ENCODE data around the gene TMEM132C.

The TMEM132C gene

DNA sequence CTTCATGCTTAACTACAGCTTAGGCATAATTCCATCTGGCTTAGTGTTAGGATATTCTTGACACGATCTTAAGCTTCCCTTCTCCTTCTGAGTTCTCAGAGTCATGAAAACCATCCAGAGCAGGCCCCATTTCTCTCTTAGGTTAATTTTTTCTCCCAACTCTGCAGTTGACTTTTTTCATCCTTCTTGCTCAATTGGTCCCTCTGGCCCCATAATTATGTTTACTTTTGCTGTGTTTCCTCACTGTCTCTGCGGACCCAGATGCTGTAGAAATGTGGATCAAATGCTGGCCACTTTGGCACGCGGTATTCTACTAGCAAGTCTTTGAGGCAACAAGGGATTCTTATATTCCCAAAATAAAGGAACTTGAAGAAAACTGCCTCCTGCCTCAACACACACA, 9.5 kb downstream of the TMEM132C start:
- DNase-seq (ENCODE audit: insufficient read length, low spot score) (no peak), FAIRE-seq (no peak)
- TF ChIP-seq PAX5 (IDR thresholded peaks at IDR 0.05; ENCODE audit: insufficient read depth, low read length, severe bottlenecking) = no peak
- no peak for TF ChIP-seq POU2F2 (IDR thresholded peaks at IDR 0.05; ENCODE audit: low read depth, low read length)
- TF ChIP-seq POLR2AphosphoS5 (IDR thresholded peaks at IDR 0.05; ENCODE audit: low read depth, low read length) = no peak
- no peak for TF ChIP-seq SPI1 (IDR thresholded peaks at IDR 0.05; ENCODE audit: low read depth, low read length)
- no peak for TF ChIP-seq TAF1 (IDR thresholded peaks at IDR 0.05; ENCODE audit: low read depth, low read length)
- no peak for TF ChIP-seq POLR2A (IDR thresholded peaks at IDR 0.05; ENCODE audit: low read depth, low read length)

DNA sequence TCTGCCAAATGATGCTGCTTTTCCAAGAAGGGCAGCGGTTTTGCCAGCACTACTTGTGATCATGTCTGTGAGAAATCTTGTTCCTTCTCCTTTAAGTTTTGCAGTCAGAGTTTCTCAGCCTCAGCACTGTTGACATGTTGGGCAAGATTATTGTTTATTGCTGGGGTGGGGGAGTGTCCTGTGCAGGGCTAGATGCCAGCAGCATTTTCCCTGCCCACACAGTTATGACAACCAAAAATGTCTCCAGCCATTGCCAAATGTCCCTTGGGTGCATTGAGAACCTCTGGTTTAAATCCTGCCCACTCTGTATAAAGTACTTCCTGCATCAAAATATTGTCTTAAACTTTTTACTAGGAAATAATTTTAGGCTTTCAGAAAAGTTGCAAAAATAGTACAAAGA, 20.0 kb downstream of the TMEM132C start:
- TF ChIP-seq POLR2AphosphoS5 (IDR thresholded peaks at IDR 0.05; ENCODE audit: low read depth, low read length) (no peak), PAX5 (IDR thresholded peaks at IDR 0.05; ENCODE audit: insufficient read depth, low read length, severe bottlenecking) (no peak), POU2F2 (IDR thresholded peaks at IDR 0.05; ENCODE audit: low read depth, low read length) (no peak), POLR2A (IDR thresholded peaks at IDR 0.05; ENCODE audit: low read depth, low read length) (no peak), TAF1 (IDR thresholded peaks at IDR 0.05; ENCODE audit: low read depth, low read length) (no peak), SPI1 (IDR thresholded peaks at IDR 0.05; ENCODE audit: low read depth, low read length) (no peak)
- no peak for DNase-seq (ENCODE audit: insufficient read length, low spot score)
- FAIRE-seq = no peak

DNA sequence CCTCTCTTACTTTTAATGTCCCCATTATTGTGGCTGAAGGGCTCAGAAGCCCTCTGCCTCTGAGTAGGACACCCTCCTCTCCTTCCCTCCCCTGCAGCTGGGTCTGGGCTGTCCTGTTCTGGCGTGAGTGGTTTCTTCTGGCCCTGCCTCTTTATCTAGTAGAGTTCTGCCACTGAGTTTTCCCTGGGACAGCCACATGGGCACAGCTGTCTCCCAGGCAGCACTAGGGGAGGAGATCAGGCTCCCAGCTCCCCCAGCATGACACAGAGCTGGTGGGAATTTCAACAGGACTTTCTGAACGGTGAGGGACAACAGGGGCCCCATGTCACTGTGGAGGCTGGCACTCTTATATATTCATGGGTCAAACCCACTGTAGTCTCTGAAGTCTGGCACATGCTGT, 21.4 kb downstream of the TMEM132C start:
- DNase-seq (ENCODE audit: insufficient read length, low spot score) = no peak
- TF ChIP-seq TAF1 (IDR thresholded peaks at IDR 0.05; ENCODE audit: low read depth, low read length) (no peak), PAX5 (IDR thresholded peaks at IDR 0.05; ENCODE audit: insufficient read depth, low read length, severe bottlenecking) (no peak), POLR2A (IDR thresholded peaks at IDR 0.05; ENCODE audit: low read depth, low read length) (no peak), POU2F2 (IDR thresholded peaks at IDR 0.05; ENCODE audit: low read depth, low read length) (no peak), SPI1 (IDR thresholded peaks at IDR 0.05; ENCODE audit: low read depth, low read length) (no peak), POLR2AphosphoS5 (IDR thresholded peaks at IDR 0.05; ENCODE audit: low read depth, low read length) (no peak)
- FAIRE-seq = no peak

DNA sequence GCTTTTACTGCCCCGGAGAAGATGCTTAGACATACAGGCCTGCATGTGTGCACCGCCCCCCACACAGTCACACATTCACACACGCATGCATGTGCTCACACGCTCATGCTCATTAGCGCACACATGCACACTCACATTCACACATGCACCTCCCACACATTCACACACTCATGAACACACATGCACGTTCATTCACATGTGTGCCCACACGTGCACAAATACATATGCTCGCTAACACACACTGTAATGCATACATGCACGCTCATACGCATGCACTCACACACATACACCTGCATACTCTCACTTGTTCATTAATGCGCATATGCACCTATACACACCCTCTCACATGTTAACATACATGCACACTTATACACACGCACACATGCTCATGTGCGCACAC, 21.9 kb downstream of the TMEM132C start:
- TF ChIP-seq TAF1 (IDR thresholded peaks at IDR 0.05; ENCODE audit: low read depth, low read length) (no peak), POLR2A (IDR thresholded peaks at IDR 0.05; ENCODE audit: low read depth, low read length) (no peak), SPI1 (IDR thresholded peaks at IDR 0.05; ENCODE audit: low read depth, low read length) (no peak), POLR2AphosphoS5 (IDR thresholded peaks at IDR 0.05; ENCODE audit: low read depth, low read length) (no peak), POU2F2 (IDR thresholded peaks at IDR 0.05; ENCODE audit: low read depth, low read length) (no peak), PAX5 (IDR thresholded peaks at IDR 0.05; ENCODE audit: insufficient read depth, low read length, severe bottlenecking) (no peak)
- no peak for DNase-seq (ENCODE audit: insufficient read length, low spot score)
- peak; percentile 56 for FAIRE-seq

DNA sequence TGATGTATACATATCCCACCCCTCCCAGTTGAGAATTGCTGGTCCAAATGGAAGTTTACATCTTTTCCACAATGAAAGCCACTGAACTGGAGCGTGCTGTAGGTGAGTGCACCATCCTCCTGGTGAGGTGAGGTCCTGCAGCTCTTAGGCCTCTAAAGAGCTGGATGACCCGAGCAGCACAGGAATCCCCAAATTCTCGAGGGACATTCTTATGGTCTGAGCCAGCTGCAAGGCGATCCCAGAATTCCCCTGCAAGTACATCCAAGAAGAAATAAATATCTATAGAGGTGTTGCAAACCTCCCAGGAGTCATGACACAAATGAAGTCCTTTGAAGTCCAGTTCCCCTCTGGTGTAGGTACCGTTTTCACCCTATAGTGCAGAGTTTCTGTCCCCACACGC, 24.0 kb downstream of the TMEM132C start:
- FAIRE-seq = no peak
- TF ChIP-seq SPI1 (IDR thresholded peaks at IDR 0.05; ENCODE audit: low read depth, low read length) = no peak
- TF ChIP-seq POLR2AphosphoS5 (IDR thresholded peaks at IDR 0.05; ENCODE audit: low read depth, low read length) = no peak
- TF ChIP-seq PAX5 (IDR thresholded peaks at IDR 0.05; ENCODE audit: insufficient read depth, low read length, severe bottlenecking) = no peak
- no peak for TF ChIP-seq POU2F2 (IDR thresholded peaks at IDR 0.05; ENCODE audit: low read depth, low read length)
- no peak for TF ChIP-seq TAF1 (IDR thresholded peaks at IDR 0.05; ENCODE audit: low read depth, low read length)
- DNase-seq (ENCODE audit: insufficient read length, low spot score) = no peak

DNA sequence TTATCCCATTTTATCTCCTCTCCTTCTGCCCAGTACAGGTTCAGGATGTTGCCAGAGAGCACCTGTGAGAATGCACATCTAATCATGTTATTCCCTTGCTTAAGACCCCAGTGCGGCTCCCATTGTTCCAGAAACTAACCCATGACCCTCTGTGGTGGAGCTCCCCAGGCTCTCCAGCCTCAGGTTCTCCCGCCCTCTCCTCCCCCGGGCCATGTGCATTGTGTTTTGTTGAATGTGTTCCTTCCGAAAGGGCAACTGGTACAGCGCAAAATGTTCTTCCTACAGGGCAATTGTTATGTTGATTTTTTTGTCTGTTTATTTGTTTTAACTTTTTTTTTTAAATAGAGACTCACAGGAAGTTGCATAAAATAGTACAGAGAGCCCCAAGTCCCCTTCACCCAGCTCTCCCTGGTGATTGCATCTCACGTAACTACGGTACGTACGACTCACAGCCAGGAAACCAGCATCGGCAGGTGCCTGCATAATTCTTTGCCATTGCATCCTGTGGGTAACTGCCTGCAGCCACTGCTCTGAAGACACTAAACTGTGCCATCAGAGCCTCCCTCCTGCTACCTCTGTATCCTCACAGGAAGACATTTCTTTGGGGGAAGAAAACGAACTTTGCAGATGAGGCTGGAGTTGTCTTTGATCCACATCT, 31.2 kb downstream of the TMEM132C start:
- no peak for FAIRE-seq
- DNase-seq (ENCODE audit: insufficient read length, low spot score) = no peak
- TF ChIP-seq PAX5 (IDR thresholded peaks at IDR 0.05; ENCODE audit: insufficient read depth, low read length, severe bottlenecking) = no peak
- no peak for TF ChIP-seq SPI1 (IDR thresholded peaks at IDR 0.05; ENCODE audit: low read depth, low read length)
- no peak for TF ChIP-seq TAF1 (IDR thresholded peaks at IDR 0.05; ENCODE audit: low read depth, low read length)
- no peak for TF ChIP-seq POLR2A (IDR thresholded peaks at IDR 0.05; ENCODE audit: low read depth, low read length)
- TF ChIP-seq POLR2AphosphoS5 (IDR thresholded peaks at IDR 0.05; ENCODE audit: low read depth, low read length) = no peak
- TF ChIP-seq POU2F2 (IDR thresholded peaks at IDR 0.05; ENCODE audit: low read depth, low read length) = no peak

DNA sequence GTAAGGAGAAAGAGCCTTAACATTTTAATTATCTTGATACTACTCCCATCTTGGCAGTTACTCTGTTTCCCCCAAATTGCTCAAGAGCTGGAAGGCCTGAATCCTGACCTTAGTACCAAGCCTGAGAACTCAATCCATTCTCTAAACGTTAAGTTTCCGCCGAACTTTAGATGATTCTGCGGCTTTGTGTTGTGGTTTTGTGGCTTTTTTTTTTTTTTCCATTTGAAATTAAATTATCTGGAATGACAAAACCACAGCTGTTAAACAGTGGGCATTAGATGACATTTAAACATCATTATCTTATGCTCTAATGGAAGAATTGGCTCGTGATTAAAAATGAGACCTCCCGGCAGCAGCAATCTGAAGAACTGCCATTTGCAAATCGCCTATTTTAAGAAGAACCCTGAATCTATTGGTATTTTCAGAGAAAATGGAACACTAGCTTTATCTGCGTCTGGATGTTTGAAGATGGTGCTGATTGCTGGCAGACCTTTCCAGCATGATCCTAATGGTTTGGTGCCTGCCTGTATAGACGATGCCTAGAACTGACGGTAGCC, 38.4 kb downstream of the TMEM132C start:
- FAIRE-seq = no peak
- DNase-seq (ENCODE audit: insufficient read length, low spot score) = no peak
- no peak for TF ChIP-seq TAF1 (IDR thresholded peaks at IDR 0.05; ENCODE audit: low read depth, low read length)
- TF ChIP-seq POLR2A (IDR thresholded peaks at IDR 0.05; ENCODE audit: low read depth, low read length) = no peak
- no peak for TF ChIP-seq PAX5 (IDR thresholded peaks at IDR 0.05; ENCODE audit: insufficient read depth, low read length, severe bottlenecking)
- TF ChIP-seq POLR2AphosphoS5 (IDR thresholded peaks at IDR 0.05; ENCODE audit: low read depth, low read length) = no peak

DNA sequence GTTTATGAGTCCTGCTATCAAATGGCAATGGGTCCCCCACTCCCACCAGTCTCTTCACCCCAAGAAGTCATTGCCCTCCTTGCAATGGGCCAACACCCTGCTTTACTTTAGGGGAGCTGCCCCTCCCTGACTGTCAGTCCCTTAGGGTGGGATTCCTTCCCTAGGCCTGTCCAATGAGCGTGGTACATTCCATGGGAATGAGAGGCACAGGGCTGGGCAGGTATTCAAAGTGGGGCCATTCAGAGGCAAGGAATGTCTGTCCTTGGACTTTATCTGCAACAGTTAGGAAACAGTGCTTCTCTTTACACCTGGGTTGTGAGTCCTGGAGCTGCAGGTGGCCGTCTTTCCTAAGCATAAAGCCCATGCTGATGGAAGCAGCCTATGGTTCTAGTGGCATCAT, 40.8 kb downstream of the TMEM132C start:
- no peak for DNase-seq (ENCODE audit: insufficient read length, low spot score)
- TF ChIP-seq POLR2A (IDR thresholded peaks at IDR 0.05; ENCODE audit: low read depth, low read length) (no peak), POU2F2 (IDR thresholded peaks at IDR 0.05; ENCODE audit: low read depth, low read length) (no peak), POLR2AphosphoS5 (IDR thresholded peaks at IDR 0.05; ENCODE audit: low read depth, low read length) (no peak), SPI1 (IDR thresholded peaks at IDR 0.05; ENCODE audit: low read depth, low read length) (no peak), TAF1 (IDR thresholded peaks at IDR 0.05; ENCODE audit: low read depth, low read length) (no peak), PAX5 (IDR thresholded peaks at IDR 0.05; ENCODE audit: insufficient read depth, low read length, severe bottlenecking) (no peak)
- no peak for FAIRE-seq

DNA sequence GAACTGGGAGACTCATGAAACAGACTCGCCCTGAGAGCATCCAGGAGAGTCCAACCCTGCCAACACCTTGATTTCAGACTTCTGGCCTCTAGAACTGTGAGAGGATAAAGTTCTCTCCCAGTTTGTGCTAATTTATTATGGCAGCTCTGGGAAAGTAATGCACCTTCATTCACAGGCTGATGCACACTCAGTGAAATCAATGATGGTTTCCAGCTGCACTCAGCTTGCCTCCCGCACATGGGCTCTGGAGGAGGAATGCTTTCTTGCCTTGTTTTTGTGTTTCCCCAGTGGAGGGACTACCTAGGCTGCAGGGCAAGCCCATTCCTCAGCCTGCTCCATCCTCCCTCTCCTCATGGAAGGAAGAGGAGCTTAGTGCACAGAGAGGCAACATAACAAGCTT, 45.7 kb downstream of the TMEM132C start:
- no peak for FAIRE-seq
- TF ChIP-seq SPI1 (IDR thresholded peaks at IDR 0.05; ENCODE audit: low read depth, low read length) (no peak), TAF1 (IDR thresholded peaks at IDR 0.05; ENCODE audit: low read depth, low read length) (no peak), PAX5 (IDR thresholded peaks at IDR 0.05; ENCODE audit: insufficient read depth, low read length, severe bottlenecking) (no peak)
- DNase-seq (ENCODE audit: insufficient read length, low spot score) = no peak

DNA sequence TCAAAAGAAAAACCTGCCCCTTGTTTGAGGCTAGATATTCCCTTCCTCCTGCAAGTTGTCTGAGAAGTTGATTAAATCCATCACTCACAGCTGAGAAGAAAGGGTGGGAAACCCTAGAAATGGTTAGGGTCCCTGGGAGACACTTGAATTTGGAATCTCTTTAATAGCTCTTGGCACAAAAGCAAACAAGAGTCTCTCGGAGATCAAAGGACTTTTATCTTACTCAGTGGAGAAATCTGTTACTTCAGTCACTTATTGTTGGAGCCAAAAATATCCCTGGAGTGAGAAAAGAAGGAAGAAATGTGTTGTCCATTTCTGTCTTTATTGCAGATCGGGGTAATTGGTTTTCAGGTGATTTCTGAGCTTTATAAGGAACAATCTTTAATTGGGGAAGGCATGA, 47.0 kb downstream of the TMEM132C start:
- DNase-seq (ENCODE audit: insufficient read length, low spot score) (no peak), FAIRE-seq (no peak)
- no peak for TF ChIP-seq POLR2AphosphoS5 (IDR thresholded peaks at IDR 0.05; ENCODE audit: low read depth, low read length)
- no peak for TF ChIP-seq PAX5 (IDR thresholded peaks at IDR 0.05; ENCODE audit: insufficient read depth, low read length, severe bottlenecking)
- no peak for TF ChIP-seq POU2F2 (IDR thresholded peaks at IDR 0.05; ENCODE audit: low read depth, low read length)
- no peak for TF ChIP-seq POLR2A (IDR thresholded peaks at IDR 0.05; ENCODE audit: low read depth, low read length)
- no peak for TF ChIP-seq SPI1 (IDR thresholded peaks at IDR 0.05; ENCODE audit: low read depth, low read length)
- TF ChIP-seq TAF1 (IDR thresholded peaks at IDR 0.05; ENCODE audit: low read depth, low read length) = no peak
